ENCODE measurements around the gene FAM229B.

Gene FAM229B

DNA sequence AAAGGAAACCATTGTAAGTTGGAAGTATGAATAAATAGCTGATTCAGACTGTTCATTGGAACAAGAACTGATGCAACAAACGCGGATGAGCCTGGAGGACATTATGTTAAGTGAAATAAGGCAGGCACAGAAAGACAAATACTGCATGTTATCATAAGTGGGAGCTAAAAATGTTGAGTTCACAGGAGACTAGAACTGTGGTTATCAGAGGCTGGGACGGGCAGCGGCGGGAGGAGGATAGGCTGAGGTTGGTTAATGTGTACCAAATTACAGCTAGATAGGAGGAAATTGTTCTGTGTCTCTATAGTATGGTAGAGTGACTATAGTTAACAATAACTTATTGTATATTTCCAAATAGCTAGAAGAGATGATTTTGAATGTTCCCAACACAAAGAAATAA is 40.8 kb downstream of the FAM229B start:
- Histone ChIP-seq H3K36me3 (ENCODE audit: control insufficient read depth, insufficient read depth, low read length) (no peaks in the 10 kb centered on the region), H3K27ac (ENCODE audit: low read depth, low read length) (no peak overlapping the region), H2BK15ac (replicated peaks; ENCODE audit: low read depth) (no peak overlapping the region), H3K4ac (ENCODE audit: low read depth, low read length) (no peak overlapping the region), H2BK5ac (ENCODE audit: low read length) (no peak overlapping the region), H3K79me1 (ENCODE audit: low read length) (no peaks in the 10 kb centered on the region), H2AK5ac (ENCODE audit: low read length) (no peak overlapping the region), H4K5ac (ENCODE audit: low read length) (no peak overlapping the region), H3K4me3 (ENCODE audit: low read length) (no peak overlapping the region), H3K4me1 (ENCODE audit: control insufficient read depth, low read depth, low read length) (no peaks in the 10 kb centered on the region), H3K9ac (ENCODE audit: low read length) (no peak overlapping the region), H2BK120ac (ENCODE audit: low read depth, low read length) (no peak overlapping the region), H3K18ac (ENCODE audit: low read length) (no peak overlapping the region), H3K23ac (ENCODE audit: low read length) (no peak overlapping the region), H3K27me3 (ENCODE audit: insufficient read depth, low read length, poor library complexity) (no peaks in the 10 kb centered on the region), H3K79me2 (ENCODE audit: control insufficient read depth, insufficient read depth, low read length) (no peaks in the 10 kb centered on the region), H3K56ac (ENCODE audit: low read length) (no peak overlapping the region), H3K4me2 (ENCODE audit: low read length) (no peak overlapping the region), H4K8ac (ENCODE audit: low read depth, low read length) (no peak overlapping the region)
- no peak for DNase-seq
- no CpG with 5 or more reads among the region's 5 CpGs for WGBS (ENCODE audit: extremely low coverage, insufficient coverage, low lambda C conversion rate)

GRCh38 chr6:112130878-112131277 is 43.5 kb downstream of the FAM229B start:
- no peak overlapping the region for H4K8ac ChIP-seq (ENCODE audit: low read depth, low read length)

DNA sequence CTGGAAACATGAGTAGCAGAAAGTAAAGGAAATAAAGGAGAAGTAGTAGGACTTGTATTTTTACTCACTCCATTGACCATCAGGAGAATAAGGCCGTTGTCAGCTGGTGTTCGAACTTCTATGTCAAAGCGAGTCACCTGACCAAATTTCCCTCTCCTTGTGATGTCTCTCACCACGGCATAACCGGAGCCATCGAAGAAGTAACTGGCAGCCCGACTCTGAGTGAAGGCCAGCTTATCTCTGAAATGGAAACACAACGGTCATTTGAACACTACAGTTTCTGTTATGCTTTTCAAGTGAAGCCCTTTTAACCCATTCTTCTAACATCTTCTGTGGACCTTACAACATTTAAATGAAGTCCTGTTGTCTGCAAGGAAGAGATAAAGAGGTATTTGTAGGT is 51.7 kb downstream of the FAM229B start:
- no peak overlapping the region for H2AK5ac ChIP-seq (ENCODE audit: low read length)
- no peaks in the 10 kb centered on the region for H3K4me1 ChIP-seq (ENCODE audit: control insufficient read depth, low read depth, low read length)
- no peak overlapping the region for H2BK120ac ChIP-seq (ENCODE audit: low read depth, low read length)
- H3K18ac ChIP-seq (ENCODE audit: low read length) = no peak overlapping the region
- no peak overlapping the region for H2BK15ac ChIP-seq (replicated peaks; ENCODE audit: low read depth)
- H3K4ac ChIP-seq (ENCODE audit: low read depth, low read length) = no peak overlapping the region
- H4K5ac ChIP-seq (ENCODE audit: low read length) = no peak overlapping the region
- WGBS (ENCODE audit: extremely low coverage, insufficient coverage, low lambda C conversion rate) = no CpG with 5 or more reads among the region's 8 CpGs
- no peak for DNase-seq
- no peak overlapping the region for H4K8ac ChIP-seq (ENCODE audit: low read depth, low read length)
- H3K4me3 ChIP-seq (ENCODE audit: low read length) = no peak overlapping the region
- H3K23ac ChIP-seq (ENCODE audit: low read length) = no peak overlapping the region
- H3K9ac ChIP-seq (ENCODE audit: low read length) = no peak overlapping the region
- no peaks in the 10 kb centered on the region for H3K79me1 ChIP-seq (ENCODE audit: low read length)
- H3K79me2 ChIP-seq (ENCODE audit: control insufficient read depth, insufficient read depth, low read length) = no peaks in the 10 kb centered on the region
- no peak overlapping the region for H2BK5ac ChIP-seq (ENCODE audit: low read length)
- H3K27me3 ChIP-seq (ENCODE audit: insufficient read depth, low read length, poor library complexity) = no peaks in the 10 kb centered on the region
- H3K36me3 ChIP-seq (ENCODE audit: control insufficient read depth, insufficient read depth, low read length) = no peaks in the 10 kb centered on the region
- H3K56ac ChIP-seq (ENCODE audit: low read length) = no peak overlapping the region
- H3K27ac ChIP-seq (ENCODE audit: low read depth, low read length) = no peak overlapping the region
- no peak overlapping the region for H3K4me2 ChIP-seq (ENCODE audit: low read length)

More at GRCh38 chr6:112130878-112131277, 43.5 kb downstream of the FAM229B start:
- WGBS (ENCODE audit: extremely low coverage, insufficient coverage, low lambda C conversion rate) = no CpG with 5 or more reads among the region's 3 CpGs
- no peaks in the 10 kb centered on the region for H3K27me3 ChIP-seq (ENCODE audit: insufficient read depth, low read length, poor library complexity)
- H2BK5ac ChIP-seq (ENCODE audit: low read length) = no peak overlapping the region
- no peak overlapping the region for H2AK5ac ChIP-seq (ENCODE audit: low read length)
- no peaks in the 10 kb centered on the region for H3K36me3 ChIP-seq (ENCODE audit: control insufficient read depth, insufficient read depth, low read length)
- no peak overlapping the region for H3K4me2 ChIP-seq (ENCODE audit: low read length)
- no peak for DNase-seq
- H3K9ac ChIP-seq (ENCODE audit: low read length) = no peak overlapping the region
- no peak overlapping the region for H3K18ac ChIP-seq (ENCODE audit: low read length)
- no peak overlapping the region for H3K27ac ChIP-seq (ENCODE audit: low read depth, low read length)
- no peak overlapping the region for H2BK120ac ChIP-seq (ENCODE audit: low read depth, low read length)
- H2BK15ac ChIP-seq (replicated peaks; ENCODE audit: low read depth) = no peak overlapping the region
- H4K5ac ChIP-seq (ENCODE audit: low read length) = no peak overlapping the region
- H3K23ac ChIP-seq (ENCODE audit: low read length) = no peak overlapping the region
- no peaks in the 10 kb centered on the region for H3K4me1 ChIP-seq (ENCODE audit: control insufficient read depth, low read depth, low read length)
- H3K56ac ChIP-seq (ENCODE audit: low read length) = no peak overlapping the region
- no peaks in the 10 kb centered on the region for H3K79me2 ChIP-seq (ENCODE audit: control insufficient read depth, insufficient read depth, low read length)
- no peaks in the 10 kb centered on the region for H3K79me1 ChIP-seq (ENCODE audit: low read length)
- H3K4me3 ChIP-seq (ENCODE audit: low read length) = no peak overlapping the region
- no peak overlapping the region for H3K4ac ChIP-seq (ENCODE audit: low read depth, low read length)

GRCh38 chr6:112141707-112142106 is 54.3 kb downstream of the FAM229B start:
- WGBS (ENCODE audit: extremely low coverage, insufficient coverage, low lambda C conversion rate) = no CpG with 5 or more reads among the region's 2 CpGs
- no peaks in the 10 kb centered on the region for H3K36me3 ChIP-seq (ENCODE audit: control insufficient read depth, insufficient read depth, low read length)

GRCh38 chr6:112144145-112144926 is 56.9 kb downstream of the FAM229B start:
- no peak overlapping the region for H3K18ac ChIP-seq (ENCODE audit: low read length)
- no peak overlapping the region for H2BK5ac ChIP-seq (ENCODE audit: low read length)
- H3K4me3 ChIP-seq (ENCODE audit: low read length) = no peak overlapping the region
- H3K56ac ChIP-seq (ENCODE audit: low read length) = no peak overlapping the region
- H2BK120ac ChIP-seq (ENCODE audit: low read depth, low read length) = no peak overlapping the region
- no peak overlapping the region for H2BK15ac ChIP-seq (replicated peaks; ENCODE audit: low read depth)
- no CpG with 5 or more reads among the region's 12 CpGs for WGBS (ENCODE audit: extremely low coverage, insufficient coverage, low lambda C conversion rate)
- H3K9ac ChIP-seq (ENCODE audit: low read length) = no peak overlapping the region
- H3K4me2 ChIP-seq (ENCODE audit: low read length) = no peak overlapping the region
- no peak overlapping the region for H3K27ac ChIP-seq (ENCODE audit: low read depth, low read length)
- H2AK5ac ChIP-seq (ENCODE audit: low read length) = no peak overlapping the region
- no peaks in the 10 kb centered on the region for H3K4me1 ChIP-seq (ENCODE audit: control insufficient read depth, low read depth, low read length)
- no peak overlapping the region for H4K8ac ChIP-seq (ENCODE audit: low read depth, low read length)
- H3K4ac ChIP-seq (ENCODE audit: low read depth, low read length) = no peak overlapping the region
- no peak for DNase-seq
- H3K79me1 ChIP-seq (ENCODE audit: low read length) = no peaks in the 10 kb centered on the region
- H3K23ac ChIP-seq (ENCODE audit: low read length) = no peak overlapping the region
- no peak overlapping the region for H4K5ac ChIP-seq (ENCODE audit: low read length)
- no peaks in the 10 kb centered on the region for H3K36me3 ChIP-seq (ENCODE audit: control insufficient read depth, insufficient read depth, low read length)
- H3K27me3 ChIP-seq (ENCODE audit: insufficient read depth, low read length, poor library complexity) = no peaks in the 10 kb centered on the region
- no peaks in the 10 kb centered on the region for H3K79me2 ChIP-seq (ENCODE audit: control insufficient read depth, insufficient read depth, low read length)

More at GRCh38 chr6:112141707-112142106, 54.3 kb downstream of the FAM229B start:
- Histone ChIP-seq H3K79me2 (ENCODE audit: control insufficient read depth, insufficient read depth, low read length) (no peaks in the 10 kb centered on the region), H3K4me1 (ENCODE audit: control insufficient read depth, low read depth, low read length) (no peaks in the 10 kb centered on the region), H2BK15ac (replicated peaks; ENCODE audit: low read depth) (no peak overlapping the region), H3K79me1 (ENCODE audit: low read length) (no peaks in the 10 kb centered on the region), H3K56ac (ENCODE audit: low read length) (no peak overlapping the region), H2BK5ac (ENCODE audit: low read length) (no peak overlapping the region), H3K23ac (ENCODE audit: low read length) (no peak overlapping the region), H3K4me2 (ENCODE audit: low read length) (no peak overlapping the region), H3K27me3 (ENCODE audit: insufficient read depth, low read length, poor library complexity) (no peaks in the 10 kb centered on the region), H2BK120ac (ENCODE audit: low read depth, low read length) (no peak overlapping the region), H3K27ac (ENCODE audit: low read depth, low read length) (no peak overlapping the region), H4K8ac (ENCODE audit: low read depth, low read length) (no peak overlapping the region), H3K4me3 (ENCODE audit: low read length) (no peak overlapping the region), H2AK5ac (ENCODE audit: low read length) (no peak overlapping the region), H3K18ac (ENCODE audit: low read length) (no peak overlapping the region), H3K4ac (ENCODE audit: low read depth, low read length) (no peak overlapping the region), H4K5ac (ENCODE audit: low read length) (no peak overlapping the region), H3K9ac (ENCODE audit: low read length) (no peak overlapping the region)
- DNase-seq = no peak
